Gastroesophageal sphincter (tissue), 4 donors: Measurements from ENCODE around the gene MCC. TPM values are rescaled to one million over a fixed set of nuclear protein-coding genes. Genes with fewer than 3 reads are reported as not detected.

Experiments used
- ATAC-seq: fragments of 150-250 bp; one replicate; pipeline ENCODE4 v1.9.1; 2016; ENCODE audit warnings: mild to moderate bottlenecking, moderate library complexity
- H3K27ac ChIP-seq, 4 donors: fragments of 200-600 bp; sonication (generic) in 3 of 4; 1 replicate in 3 of 4; 2 replicates in 1 of 4; pipeline ENCODE4 v1.5.1; 2016 to 2019
- H3K27me3 ChIP-seq: fragments of 200-600 bp; sonication (generic); one replicate; pipeline ENCODE4 v1.5.1; 2019
- H3K36me3 ChIP-seq, 2 donors: fragments of 200-600 bp; sonication (generic); one replicate each; pipeline ENCODE4 v1.5.1; 2019; ENCODE audit warnings: control low read depth in 1 of 2
- H3K4me1 ChIP-seq, 3 donors: fragments of 200-600 bp; sonication (generic); 1 replicate in 2 of 3; 2 replicates in 1 of 3; pipeline ENCODE4 v1.5.1; 2016 to 2019; ENCODE audit warnings: control low read depth in 2 of 3
- H3K4me3 ChIP-seq, 2 donors: fragments of 200-600 bp; sonication (generic); one replicate each; pipeline ENCODE4 v1.5.1; 2019; ENCODE audit warnings: mild to moderate bottlenecking in 1 of 2, moderate library complexity in 1 of 2
- H3K9me3 ChIP-seq, 3 donors: fragments of 200-600 bp; sonication (generic); one replicate each; pipeline ENCODE4 v1.5.1; 2017 to 2019; ENCODE audit warnings: control low read depth in 2 of 3
- CTCF ChIP-seq, 4 experiments: fragments of 200-600 bp in 2 of 4; fragments of 450-650 bp in 2 of 4; sonication (generic) in 1 of 4; IDR thresholded peaks; one replicate each; pipeline ENCODE4 v1.5.1; 2017 to 2019; ENCODE audit warnings: antibody characterized with exemption in 4 of 4, mild to moderate bottlenecking in 2 of 4, moderate library complexity in 2 of 4
- EP300 ChIP-seq: sonication (generic); formaldehyde crosslinking; IDR thresholded peaks from one replicate; pipeline ENCODE4 v1.6.1; 2017; ENCODE audit warnings: antibody characterized with exemption, mild to moderate bottlenecking
- POLR2A ChIP-seq, 2 donors: fragments of 450-650 bp; IDR thresholded peaks; one replicate each; pipeline ENCODE4 v1.6.1; 2017; ENCODE audit warnings: antibody characterized with exemption in 2 of 2, mild to moderate bottlenecking in 2 of 2, moderate library complexity in 1 of 2
- POLR2AphosphoS5 ChIP-seq: sonication (generic); formaldehyde crosslinking; IDR thresholded peaks from one replicate; pipeline ENCODE4 v1.6.1; 2017; ENCODE audit warnings: antibody characterized with exemption
- WGBS, 2 donors: methylation state at CpG; one replicate each; pipeline ENCODE4 v1.1.5; 2018; ENCODE audit warnings: low coverage in 1 of 2; 5-methylcytosine and 5-hydroxymethylcytosine counted together
- total RNA-seq, 4 donors: library from RNA; depleted of rRNA; stranded (reverse); fragments of >200 nt; gene quantifications; one replicate each; pipeline ENCODE4 v1.1.0, GENCODE V29; 2016

Gene MCC
- total RNA-seq, 4 donors from 2014 or later: 20.5 to 28.7 (median 23.5) TPM

- TF ChIP-seq EP300 (no peak), CTCF (IDR thresholded peaks at IDR 0.05) (no peak), POLR2AphosphoS5 (no peak), POLR2A (IDR thresholded peaks at IDR 0.05) (no peak)
- Histone ChIP-seq H3K27me3 (no peaks in the 10 kb centered on the region), H3K4me1 (peaks cover 1 to 24% (median 2%) of the 10 kb centered on the region in 3 donors), H3K27ac (no peak overlapping the region), H3K9me3 (no peaks in the 10 kb centered on the region), H3K4me3 (no peak overlapping the region), H3K36me3 (no peaks in the 10 kb centered on the region)
- no peak for ATAC-seq
These were observed 229.2 kb downstream of the MCC start for GRCh38 chr5:113259034-113259433.

GRCh38 chr5:113257545-113257944, 230.7 kb downstream of the MCC start:
- no peak for TF ChIP-seq POLR2AphosphoS5
- TF ChIP-seq POLR2A (IDR thresholded peaks at IDR 0.05): no peak
- TF ChIP-seq EP300: no peak
- TF ChIP-seq CTCF (IDR thresholded peaks at IDR 0.05): no peak
- Histone ChIP-seq H3K9me3 (no peaks in the 10 kb centered on the region), H3K27me3 (no peaks in the 10 kb centered on the region), H3K4me3 (no peak overlapping the region), H3K4me1 (peaks cover 0 to 14% (median 0%) of the 10 kb centered on the region in 3 donors), H3K27ac (no peak overlapping the region), H3K36me3 (no peaks in the 10 kb centered on the region)
- 87 to 95% methylated on average over 7 of the region's 7 CpGs for WGBS, 2 donors
- no peak for ATAC-seq

GRCh38 chr5:113256671-113257452, 231.4 kb downstream of the MCC start:
- WGBS, 2 donors: 93 to 95% methylated on average over 2 to 3 of the region's 4 CpGs
- no peaks in the 10 kb centered on the region for H3K27me3 ChIP-seq
- TF ChIP-seq POLR2AphosphoS5 (no peak), POLR2A (IDR thresholded peaks at IDR 0.05) (no peak), CTCF (IDR thresholded peaks at IDR 0.05) (no peak), EP300 (no peak)
- H3K4me1 ChIP-seq: peaks cover 0 to 21% (median 0%) of the 10 kb centered on the region in 3 donors
- no peak for ATAC-seq
- H3K36me3 ChIP-seq: no peaks in the 10 kb centered on the region
- H3K9me3 ChIP-seq: no peaks in the 10 kb centered on the region
- H3K4me3 ChIP-seq: no peak overlapping the region
- H3K27ac ChIP-seq: no peak overlapping the region

GRCh38 chr5:113255579-113256386, 232.5 kb downstream of the MCC start:
- Histone ChIP-seq H3K27me3 (no peaks in the 10 kb centered on the region), H3K36me3 (no peaks in the 10 kb centered on the region), H3K4me3 (no peak overlapping the region), H3K9me3 (no peaks in the 10 kb centered on the region), H3K27ac (peak overlapping the region in 2 of 4 donors; percentile 14 to 18), H3K4me1 (peaks cover 0 to 31% (median 6%) of the 10 kb centered on the region in 3 donors)
- 75 to 97% methylated on average over 4 to 5 of the region's 5 CpGs for WGBS, 2 donors
- TF ChIP-seq EP300: no peak
- no peak for TF ChIP-seq POLR2AphosphoS5
- no peak for TF ChIP-seq POLR2A (IDR thresholded peaks at IDR 0.05)
- TF ChIP-seq CTCF (IDR thresholded peaks at IDR 0.05): no peak
- no peak for ATAC-seq
